Adrenal gland (tissue), 12 donors: ENCODE measurements around the gene DZIP1L. TPM values are rescaled to one million over a fixed set of nuclear protein-coding genes. Genes with fewer than 3 reads are reported as not detected.
A peak's percentile ranks its signal among the peaks of the same experiment; 100 is the strongest.

Source experiments
- DNase-seq, 7 donors: peaks; one replicate each; pipeline ENCODE4 v3.0.0-alpha.2; 2019 to 2020
- H3K27ac ChIP-seq, 5 donors: fragments of 200-600 bp; sonication (generic) in 4 of 5; 1 replicate in 3 of 5; 2 replicates in 2 of 5; pipeline versions ENCODE4 v1.5.1 to v1.8.0; 2016 to 2020; ENCODE audit warnings: mild to moderate bottlenecking in 1 of 5
- H3K27me3 ChIP-seq: fragments of 200-600 bp; 2 replicates; pipeline ENCODE4 v1.8.0; 2021
- H3K36me3 ChIP-seq, 2 donors: fragments of 200-600 bp; replicated peaks in 1 of 2; 1 replicate in 1 of 2; 2 replicates in 1 of 2; pipeline versions ENCODE4 v1.5.1 to v1.8.0; 2018 to 2022
- H3K4me1 ChIP-seq, 2 donors: fragments of 200-600 bp; replicated peaks in 1 of 2; 1 replicate in 1 of 2; 2 replicates in 1 of 2; pipeline versions ENCODE4 v1.5.1 to v1.8.0; 2018 to 2021
- H3K4me3 ChIP-seq, 4 donors: fragments of 200-600 bp; sonication (generic) in 3 of 4; one replicate each; pipeline ENCODE4 v1.5.1; 2016 to 2018
- H3K9me3 ChIP-seq, 3 donors: fragments of 200-600 bp; sonication (generic) in 1 of 3; replicated peaks in 1 of 3; 1 replicate in 2 of 3; 2 replicates in 1 of 3; pipeline versions ENCODE4 v1.5.1 to v1.8.0; 2016 to 2021
- POLR2A ChIP-seq, 2 donors: fragments of 450-650 bp; IDR thresholded peaks; one replicate each; pipeline ENCODE4 v1.6.1; 2017; ENCODE audit warnings: antibody characterized with exemption in 2 of 2, mild to moderate bottlenecking in 2 of 2, moderate library complexity in 1 of 2
- WGBS, 4 donors: extraction: QIAGEN DNeasy Blood & Tissue Kit in 2 of 4; methylation state at CpG; one replicate each; pipeline versions ENCODE4 v1.1.5 to v1.1.7; 2013 to 2017; 5-methylcytosine and 5-hydroxymethylcytosine counted together
- intact Hi-C, 2 donors: fragments of 100-400 bp; cut with DNase I; formaldehyde crosslinking; loops; one replicate each; pipeline versions ENCODE4 v1.14.1 to v1.15.0; 2022 to 2023
- polyA plus RNA-seq, 3 donors: library from polyadenylated mRNA; stranded (reverse); fragments of 200-250 nt in 2 of 3; fragments of 350-450 nt in 1 of 3; fragmentation: Illumina TruSeq in 1 of 3; extraction: RNeasy Lipid Tissue Mini Kit (QIAGEN cat#74804) in 1 of 3; gene quantifications; one replicate each; pipeline ENCODE4 v1.2.3, GENCODE V29; 2013 to 2014
- total RNA-seq, 9 donors: library from RNA; depleted of rRNA in 4 of 9; stranded (reverse); fragments of >200 nt in 4 of 9; fragments of 120-200 nt in 1 of 9; fragmentation: NEBNext Ultra II Directional in 1 of 9; extraction: Animal tissue kit (Norgen Biotek cat#: 25700) in 1 of 9; gene quantifications; one replicate each; pipeline versions ENCODE4 v1.1.0 to v1.2.4, GENCODE V29; 2013 to 2023
- TF ChIP-seq, protein P1 (sequence below), 6 experiments: fragments of 450-650 bp in 4 of 6; fragments of 200-600 bp in 2 of 6; sonication (generic) in 1 of 6; IDR thresholded peaks; 1 replicate in 5 of 6; 2 replicates in 1 of 6; pipeline versions ENCODE4 v1.5.1 to v1.8.0; 2016 to 2021; ENCODE audit warnings: antibody characterized with exemption in 6 of 6, mild to moderate bottlenecking in 2 of 6, moderate library complexity in 1 of 6
- donor health status: healthy with polysubstance abuse.
- donor health status: Bipolar disorder and iron deficiency.
- donor health status: DM: yes; HTN: yes; CAD: no.
- donor health status: DM: no; HTN: no; CAD: no.
- donor health status: DM: no; HTN: no; CAD: no.
- donor health status: DM: yes; HTN: yes; CAD: no.

The DZIP1L gene
- total and polyA plus RNA-seq, 12 donors: 1.2 to 13.7 (median 5.2) TPM

- Histone ChIP-seq H3K4me3 (no peak overlapping the region), H3K27ac (no peak overlapping the region), H3K27me3 (no peaks in the 10 kb centered on the region), H3K9me3 (no peaks in the 10 kb centered on the region), H3K4me1 (peaks cover 0 to 11% of the 10 kb centered on the region in 2 donors), H3K36me3 (no peaks in the 10 kb centered on the region)
- no peak for DNase-seq
- 83 to 90% (median 88%) methylated on average over 1 of the region's 1 CpG for WGBS, 4 donors
- intact Hi-C loops: no loop called here
- TF ChIP-seq, protein P1, sequence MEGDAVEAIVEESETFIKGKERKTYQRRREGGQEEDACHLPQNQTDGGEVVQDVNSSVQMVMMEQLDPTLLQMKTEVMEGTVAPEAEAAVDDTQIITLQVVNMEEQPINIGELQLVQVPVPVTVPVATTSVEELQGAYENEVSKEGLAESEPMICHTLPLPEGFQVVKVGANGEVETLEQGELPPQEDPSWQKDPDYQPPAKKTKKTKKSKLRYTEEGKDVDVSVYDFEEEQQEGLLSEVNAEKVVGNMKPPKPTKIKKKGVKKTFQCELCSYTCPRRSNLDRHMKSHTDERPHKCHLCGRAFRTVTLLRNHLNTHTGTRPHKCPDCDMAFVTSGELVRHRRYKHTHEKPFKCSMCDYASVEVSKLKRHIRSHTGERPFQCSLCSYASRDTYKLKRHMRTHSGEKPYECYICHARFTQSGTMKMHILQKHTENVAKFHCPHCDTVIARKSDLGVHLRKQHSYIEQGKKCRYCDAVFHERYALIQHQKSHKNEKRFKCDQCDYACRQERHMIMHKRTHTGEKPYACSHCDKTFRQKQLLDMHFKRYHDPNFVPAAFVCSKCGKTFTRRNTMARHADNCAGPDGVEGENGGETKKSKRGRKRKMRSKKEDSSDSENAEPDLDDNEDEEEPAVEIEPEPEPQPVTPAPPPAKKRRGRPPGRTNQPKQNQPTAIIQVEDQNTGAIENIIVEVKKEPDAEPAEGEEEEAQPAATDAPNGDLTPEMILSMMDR (IDR thresholded peaks at IDR 0.05): no peak
- TF ChIP-seq POLR2A (IDR thresholded peaks at IDR 0.05): no peak
Measured at GRCh38 chr3:138127636-138128365, 12.4 kb upstream of the DZIP1L start.

GRCh38 chr3:138125548-138126221 is 10.3 kb upstream of the DZIP1L start:
- Histone ChIP-seq H3K27me3 (no peaks in the 10 kb centered on the region), H3K27ac (peak overlapping the region in 3 of 5 donors; percentile 15 to 84 (median 43)), H3K36me3 (no peaks in the 10 kb centered on the region), H3K4me3 (no peak overlapping the region), H3K4me1 (peaks cover 0 to 11% of the 10 kb centered on the region in 2 donors), H3K9me3 (no peaks in the 10 kb centered on the region)
- intact Hi-C loops: no loop called here
- TF ChIP-seq POLR2A (IDR thresholded peaks at IDR 0.05): no peak
- TF ChIP-seq, protein P1 (IDR thresholded peaks at IDR 0.05): no peak
- peak in 2 of 7 donors; percentile 25 to 31 for DNase-seq
- 46 to 64% (median 59%) methylated on average over 5 of the region's 5 CpGs for WGBS, 4 donors

DNA sequence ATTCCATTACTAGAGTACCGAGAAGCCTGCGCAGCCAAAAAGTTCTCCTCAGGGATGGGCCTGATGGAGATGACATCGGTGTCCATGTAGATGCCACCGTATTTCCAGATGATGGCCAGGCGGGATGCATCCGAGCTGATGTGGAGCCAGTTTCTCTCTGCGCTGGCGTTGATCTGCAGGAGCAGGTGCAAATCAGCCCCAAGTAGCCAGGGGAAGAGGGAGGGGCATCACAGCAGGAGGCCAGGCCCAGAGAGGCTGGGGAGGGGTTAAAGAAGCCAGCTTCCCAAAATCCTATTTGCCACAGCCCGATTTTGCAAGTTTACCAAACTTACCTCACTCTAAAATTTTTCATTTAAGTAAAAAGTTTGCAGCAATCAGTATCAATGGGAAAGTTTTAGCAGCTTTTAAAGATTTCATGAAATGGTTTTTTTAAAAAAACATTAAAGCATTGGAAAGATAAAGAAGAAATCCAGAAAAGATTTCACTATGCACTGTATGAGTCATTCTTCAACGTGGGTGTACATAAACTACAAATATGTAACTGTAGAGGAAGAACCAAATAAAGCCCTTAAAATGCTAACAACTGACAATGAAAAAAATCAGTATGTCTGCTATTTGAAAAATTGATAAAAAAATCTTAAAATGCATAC is 9.4 kb upstream of the DZIP1L start:
- 75 to 80% (median 77%) methylated on average over 8 to 10 of the region's 10 CpGs for WGBS, 4 donors
- intact Hi-C loops: no loop called here
- Histone ChIP-seq H3K27me3 (no peaks in the 10 kb centered on the region), H3K4me1 (peaks cover 0 to 11% of the 10 kb centered on the region in 2 donors), H3K4me3 (no peak overlapping the region), H3K36me3 (no peaks in the 10 kb centered on the region), H3K27ac (peak overlapping the region in 2 of 5 donors; percentile 43 to 84), H3K9me3 (no peaks in the 10 kb centered on the region)
- no peak for DNase-seq
- TF ChIP-seq, protein P1 (IDR thresholded peaks at IDR 0.05): no peak
- no peak for TF ChIP-seq POLR2A (IDR thresholded peaks at IDR 0.05)

GRCh38 chr3:138124188-138124587 is 8.8 kb upstream of the DZIP1L start:
- peak overlapping the region in 1 of 5 donors; percentile 50 for H3K27ac ChIP-seq

More at GRCh38 chr3:138124188-138124587, 8.8 kb upstream of the DZIP1L start:
- peak in 1 of 7 donors; percentile 29 for DNase-seq
- H3K4me1 ChIP-seq: peaks cover 0 to 11% of the 10 kb centered on the region in 2 donors
- H3K36me3 ChIP-seq: no peaks in the 10 kb centered on the region
- WGBS, 4 donors: 76 to 89% (median 81%) methylated on average over 5 to 6 of the region's 6 CpGs
- no peaks in the 10 kb centered on the region for H3K27me3 ChIP-seq
- intact Hi-C loops: no loop called here
- no peaks in the 10 kb centered on the region for H3K9me3 ChIP-seq
- TF ChIP-seq POLR2A (IDR thresholded peaks at IDR 0.05): no peak
- TF ChIP-seq, protein P1 (IDR thresholded peaks at IDR 0.05): no peak
- H3K4me3 ChIP-seq: no peak overlapping the region
